Head of caudate nucleus (tissue), 42 donors: ENCODE results near the gene FUT4.
A peak's percentile ranks its signal among the peaks of the same experiment; 100 is the strongest.

Experiments used
- DNase-seq, 42 donors: peaks; one replicate each; pipeline versions ENCODE4 v3.0.0 to v3.0.0-alpha.2; 2020 to 2021; ENCODE audit warnings: mixed read lengths in 7 of 42
- intact Hi-C: fragments of 100-400 bp; cut with DNase I; formaldehyde crosslinking; loops from one replicate; pipeline ENCODE4 v1.15.0; 2022

The FUT4 gene

GRCh38 chr11:94588366-94588942, 44.7 kb downstream of the FUT4 start:
- no peak for DNase-seq
- intact Hi-C loops = no loop called here

- intact Hi-C loops = no loop called here
Observed at GRCh38 chr11:94590352-94591041, 46.8 kb downstream of the FUT4 start.

GRCh38 chr11:94593030-94593429, 49.3 kb downstream of the FUT4 start:
- intact Hi-C loops = no loop called here
- peak in 1 of 42 donors; percentile 19 for DNase-seq

More at GRCh38 chr11:94590352-94591041, 46.8 kb downstream of the FUT4 start:
- DNase-seq = no peak

- DNase-seq = no peak
- intact Hi-C loops = no loop called here
Observed at GRCh38 chr11:94595076-94595475, 51.4 kb downstream of the FUT4 start.

GRCh38 chr11:94597896-94598295, 54.2 kb downstream of the FUT4 start:
- intact Hi-C loops = no loop called here

More at GRCh38 chr11:94597896-94598295, 54.2 kb downstream of the FUT4 start:
- no peak for DNase-seq
